ENCODE data around the gene ZBTB25.

DNA sequence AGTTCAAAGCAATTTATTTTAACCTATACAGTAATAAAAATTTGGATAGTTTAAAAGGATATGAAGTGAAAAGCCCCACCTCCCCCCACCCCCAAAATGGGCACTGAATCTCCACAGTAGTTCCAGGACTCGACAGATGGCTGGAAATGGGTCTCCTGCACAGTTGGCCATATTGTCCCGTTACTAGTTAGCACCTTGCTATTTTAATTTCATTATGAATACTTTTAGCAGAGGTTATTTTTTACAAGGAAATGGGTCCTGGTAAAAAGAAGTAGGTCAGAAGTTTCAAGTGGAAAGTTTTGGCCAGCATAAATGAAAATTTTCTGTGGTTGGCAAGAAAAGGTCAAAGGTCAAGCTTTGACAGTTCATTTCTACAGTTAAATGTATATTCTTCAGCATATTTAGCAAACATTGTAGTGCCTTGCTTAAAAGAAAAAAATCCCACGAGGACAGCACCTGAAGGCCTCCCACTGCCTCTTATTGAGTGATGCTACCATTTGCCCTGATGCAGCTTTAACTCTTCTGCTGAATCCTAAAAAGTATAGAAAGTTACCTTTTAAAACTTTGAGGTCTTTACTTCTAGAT is 87.2 kb downstream of the ZBTB25 start:
- TF ChIP-seq, protein P1, sequence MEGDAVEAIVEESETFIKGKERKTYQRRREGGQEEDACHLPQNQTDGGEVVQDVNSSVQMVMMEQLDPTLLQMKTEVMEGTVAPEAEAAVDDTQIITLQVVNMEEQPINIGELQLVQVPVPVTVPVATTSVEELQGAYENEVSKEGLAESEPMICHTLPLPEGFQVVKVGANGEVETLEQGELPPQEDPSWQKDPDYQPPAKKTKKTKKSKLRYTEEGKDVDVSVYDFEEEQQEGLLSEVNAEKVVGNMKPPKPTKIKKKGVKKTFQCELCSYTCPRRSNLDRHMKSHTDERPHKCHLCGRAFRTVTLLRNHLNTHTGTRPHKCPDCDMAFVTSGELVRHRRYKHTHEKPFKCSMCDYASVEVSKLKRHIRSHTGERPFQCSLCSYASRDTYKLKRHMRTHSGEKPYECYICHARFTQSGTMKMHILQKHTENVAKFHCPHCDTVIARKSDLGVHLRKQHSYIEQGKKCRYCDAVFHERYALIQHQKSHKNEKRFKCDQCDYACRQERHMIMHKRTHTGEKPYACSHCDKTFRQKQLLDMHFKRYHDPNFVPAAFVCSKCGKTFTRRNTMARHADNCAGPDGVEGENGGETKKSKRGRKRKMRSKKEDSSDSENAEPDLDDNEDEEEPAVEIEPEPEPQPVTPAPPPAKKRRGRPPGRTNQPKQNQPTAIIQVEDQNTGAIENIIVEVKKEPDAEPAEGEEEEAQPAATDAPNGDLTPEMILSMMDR (IDR thresholded peaks at IDR 0.05; ENCODE audit: low read length), result no peak
- TF ChIP-seq EZH2 (IDR thresholded peaks at IDR 0.05; ENCODE audit: borderline replicate concordance, low read length), result no peak

Measured in OCI-LY1 (cell line).